Lung microvascular endothelial cell (primary cell): ENCODE data around the gene SETBP1. TPM values are rescaled to one million over a fixed set of nuclear protein-coding genes. Genes with fewer than 3 reads are reported as not detected.
A peak's percentile ranks its signal among the peaks of the same experiment; 100 is the strongest.
"Not testable (repeated sequence)": the region's sequence is repeated elsewhere in the genome, so short reads cannot be mapped to it uniquely, and the experiment has no call there.

Experiments used
- DNase-seq, 2 donors: peaks; one replicate each; pipeline versions ENCODE4 v3.0.0 to v3.0.0-alpha.2; 2010; ENCODE audit warnings: low read depth in 2 of 2
- total RNA-seq: library from RNA; depleted of rRNA; stranded (reverse); fragments of >200 nt; gene quantifications from 2 replicates; pipeline ENCODE4 v1.2.1, GENCODE V29; 2014

Gene SETBP1
- total RNA-seq, 1 donor from 2014 or later, result 1.6 TPM

GRCh38 chr18:44704135-44704789 lies 23.6 kb downstream of the SETBP1 start:
- no peak for DNase-seq

- no peak for DNase-seq
Observed at GRCh38 chr18:44705075-44705675, 24.5 kb downstream of the SETBP1 start.

- DNase-seq, result no peak
Observed at GRCh38 chr18:44708451-44709083, 27.9 kb downstream of the SETBP1 start.

- DNase-seq, result no peak
Observed at GRCh38 chr18:44709307-44710126, 28.8 kb downstream of the SETBP1 start.

GRCh38 chr18:44710931-44711330 lies 30.2 kb downstream of the SETBP1 start:
- no peak for DNase-seq

- DNase-seq, result no peak
Observed at GRCh38 chr18:44712025-44712424, 31.3 kb downstream of the SETBP1 start.

- DNase-seq, result no peak
Observed at GRCh38 chr18:44713435-44713834, 32.7 kb downstream of the SETBP1 start.

- no peak for DNase-seq
Observed at GRCh38 chr18:44714376-44714775, 33.7 kb downstream of the SETBP1 start.

- no peak for DNase-seq
Observed at GRCh38 chr18:44715245-44715644, 34.6 kb downstream of the SETBP1 start.

GRCh38 chr18:44715842-44716241 lies 35.2 kb downstream of the SETBP1 start:
- DNase-seq, result no peak

- no peak for DNase-seq
Observed at GRCh38 chr18:44716697-44717163, 36.0 kb downstream of the SETBP1 start.

GRCh38 chr18:44719519-44720060 lies 38.9 kb downstream of the SETBP1 start:
- no peak for DNase-seq

- DNase-seq, result not testable (repeated sequence)
Observed at GRCh38 chr18:44721748-44722147, 41.1 kb downstream of the SETBP1 start.

GRCh38 chr18:44723411-44723810 lies 42.7 kb downstream of the SETBP1 start:
- DNase-seq, result no peak

GRCh38 chr18:44724105-44724778 lies 43.6 kb downstream of the SETBP1 start:
- no peak for DNase-seq

- DNase-seq, result peak; percentile 71 to 83
Observed at GRCh38 chr18:44725300-44726058, 44.8 kb downstream of the SETBP1 start.

GRCh38 chr18:44726059-44726421 lies 45.4 kb downstream of the SETBP1 start:
- no peak for DNase-seq

- no peak for DNase-seq
Observed at GRCh38 chr18:44727291-44727690, 46.6 kb downstream of the SETBP1 start.

- no peak for DNase-seq
Observed at GRCh38 chr18:44729631-44730101, 49.0 kb downstream of the SETBP1 start.

- no peak for DNase-seq
Observed at GRCh38 chr18:44730803-44731529, 50.3 kb downstream of the SETBP1 start.
